GM12874 (cell line): ENCODE results near the gene OTOGL.

Source experiments
- CTCF ChIP-seq: IDR thresholded peaks from 2 replicates; pipeline ENCODE4 v1.5.1; 2011; ENCODE audit warnings: low read depth, mild to moderate bottlenecking, control low read depth, low read length, moderate library complexity; ENCODE audit not compliant: insufficient read depth

Gene OTOGL

DNA sequence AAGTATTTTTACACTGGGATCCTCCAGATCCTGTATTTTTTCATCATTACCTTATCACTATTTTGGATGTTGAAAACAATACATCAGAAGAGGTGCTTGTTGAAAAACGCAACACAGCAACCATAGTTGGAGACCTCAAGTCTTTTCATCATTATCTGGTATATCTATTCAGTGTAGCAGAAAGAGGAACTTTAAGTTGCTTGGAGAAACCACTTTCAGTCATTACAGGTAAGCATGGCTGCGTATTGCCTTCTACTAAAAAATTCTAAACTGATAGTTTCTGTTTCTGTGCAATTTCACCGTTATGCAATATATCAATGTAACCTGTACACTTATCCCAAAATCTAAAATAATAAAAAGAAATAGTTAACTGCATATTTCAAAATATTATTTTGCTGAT, 312.4 kb downstream of the OTOGL start:
- no peak for TF ChIP-seq CTCF

DNA sequence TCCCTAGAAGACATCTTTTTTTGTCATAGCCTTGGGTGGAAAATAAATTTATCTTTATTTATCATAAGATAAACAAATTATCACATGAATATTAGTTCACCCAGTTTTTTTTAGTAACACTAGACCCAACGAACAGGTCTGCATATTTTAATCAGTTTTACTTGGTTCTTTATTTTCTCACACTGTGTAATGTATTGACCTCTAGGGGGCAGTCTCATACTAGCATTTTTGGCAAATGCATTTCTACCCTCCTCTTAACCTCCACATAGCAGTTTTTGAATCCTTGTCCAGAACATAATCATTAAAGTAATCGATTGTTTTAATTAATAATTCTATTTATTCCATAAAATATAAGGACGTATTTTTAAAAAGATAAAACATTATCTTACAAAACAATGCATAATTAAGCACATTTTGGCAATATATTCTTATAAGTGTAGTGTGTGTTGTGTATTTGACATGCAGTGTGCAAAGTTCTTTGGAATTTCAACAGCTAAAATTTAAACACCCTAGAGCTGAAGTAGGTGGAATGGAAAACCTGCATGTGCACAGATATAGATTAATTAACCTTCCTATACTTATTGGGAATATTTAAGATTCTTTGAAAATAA, 313.1 kb downstream of the OTOGL start:
- TF ChIP-seq CTCF: peak; percentile 45; the same call in 1 of the 2 replicates

DNA sequence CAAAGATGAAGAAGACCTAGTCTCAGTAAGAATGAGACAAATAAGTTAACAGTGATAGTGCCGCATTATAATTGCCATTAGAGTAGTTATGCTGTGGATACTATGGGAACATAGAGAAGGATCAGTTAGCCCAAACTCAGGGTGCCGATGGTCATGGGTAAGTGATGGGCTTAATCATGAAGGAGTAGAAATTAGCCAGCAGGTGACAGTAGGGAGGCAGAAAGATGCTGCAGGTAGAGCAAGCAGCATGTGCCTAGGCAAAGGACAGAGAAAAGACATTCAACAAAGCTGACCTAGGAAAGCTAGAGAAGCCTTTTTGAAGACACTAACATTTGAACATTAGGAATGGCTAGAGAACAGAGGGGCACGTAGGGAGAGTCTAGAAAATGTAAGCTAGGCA, 314.1 kb downstream of the OTOGL start:
- 0 out of 2 replicates have a peak, but pooled peaks have one; percentile 8 for TF ChIP-seq CTCF

- TF ChIP-seq CTCF: no peak
These were observed 316.1 kb downstream of the OTOGL start for GRCh38 chr12:80415466-80415865.

DNA sequence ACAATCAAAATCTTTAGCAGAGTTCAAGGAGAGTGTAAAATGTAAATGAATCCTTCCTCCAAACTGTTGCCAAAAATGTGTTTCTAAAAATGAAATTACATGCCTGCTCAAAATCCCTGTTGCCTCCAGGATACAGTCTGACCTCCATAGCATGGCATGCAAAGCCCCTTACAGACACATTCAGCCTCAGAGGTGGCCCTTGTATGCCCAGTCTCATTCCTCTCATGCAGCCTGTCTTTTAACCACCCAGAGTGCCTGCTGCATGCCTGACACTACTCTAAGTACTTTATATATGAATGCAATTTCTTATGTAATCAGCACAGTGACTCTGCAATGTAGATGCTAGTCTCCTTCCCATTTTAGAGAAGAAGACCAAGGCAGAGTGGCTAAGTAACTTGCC, 320.3 kb downstream of the OTOGL start:
- no peak for TF ChIP-seq CTCF

GRCh38 chr12:80420075-80420474, 320.7 kb downstream of the OTOGL start:
- no peak for TF ChIP-seq CTCF

DNA sequence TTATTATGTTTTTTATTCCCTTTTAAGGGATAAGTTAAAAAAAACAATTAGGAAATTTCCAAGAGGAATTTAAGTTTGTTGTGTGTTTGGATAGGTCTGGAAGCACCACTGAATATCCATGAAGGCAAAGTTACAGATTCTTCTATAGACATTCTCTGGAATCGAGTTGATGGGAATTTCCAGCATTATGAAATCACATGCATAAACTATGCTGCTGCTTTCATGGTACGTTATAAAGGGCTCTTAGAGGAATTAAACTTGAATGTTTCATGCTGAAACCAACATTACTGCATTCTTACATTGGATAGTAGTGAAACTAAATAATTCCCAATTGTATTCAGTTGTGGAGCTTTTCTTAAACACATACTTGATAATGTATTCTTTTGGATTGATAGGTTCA, 323.2 kb downstream of the OTOGL start:
- no peak for TF ChIP-seq CTCF
